Endothelial cell of umbilical vein (primary cell): ENCODE data around the gene RNF213. TPM values are rescaled to one million over a fixed set of nuclear protein-coding genes. Genes with fewer than 3 reads are reported as not detected.

Experiments
- BruUV-seq: library from RNA; stranded (reverse); fragments of 400-500 nt; replicated peaks from 2 replicates; lab custom pipeline; 2021; lab: Mats Ljungman, UMichigan
- CTCF ChIA-PET: fragments of 300-600, 350-600 bp; sonication (Branson Sonifier 250); formaldehyde crosslinking; loops from one replicate; lab custom pipeline; 2021; ENCODE audit warnings: antibody characterized with exemption, inconsistent platforms; lab: Charles Lee
- POLR2A ChIA-PET: fragments of 300-600, 350-600 bp; sonication (Branson Sonifier 250); formaldehyde crosslinking; loops from one replicate; lab custom pipeline; 2021; ENCODE audit warnings: antibody characterized with exemption, inconsistent platforms; lab: Charles Lee
- DNase-seq: peaks from one replicate; pipeline ENCODE4 v3.0.0-alpha.2; 2011; ENCODE audit warnings: low read depth, low spot score
- FAIRE-seq: peaks from 2 replicates; lab custom pipeline; 2011; peaks lifted over from hg19 to GRCh38; lab: Jason Lieb, UNC
- H2AFZ ChIP-seq: 2 replicates; pipeline ENCODE4 v1.6.0; 2012; ENCODE audit warnings: low read depth, low read length, control low read depth, inconsistent platforms
- H3K27ac ChIP-seq: 2 replicates; pipeline ENCODE4 v1.5.1; 2011; ENCODE audit warnings: low read depth, mild to moderate bottlenecking, control low read depth, low read length, moderate library complexity; ENCODE audit not compliant: insufficient read depth
- H3K27me3 ChIP-seq, 2 experiments: 2 replicates each; pipeline versions ENCODE4 v1.6.0 to v1.6.1; 2011; ENCODE audit warnings: low read length in 2 of 2, mixed read lengths in 1 of 2; ENCODE audit not compliant: control insufficient read depth in 2 of 2, insufficient read depth in 2 of 2
- H3K36me3 ChIP-seq, 2 experiments: 2 replicates in 1 of 2; 3 replicates in 1 of 2; pipeline ENCODE4 v1.5.1; 2011; ENCODE audit warnings: low read length in 2 of 2, mild to moderate bottlenecking in 1 of 2, moderate library complexity in 1 of 2; ENCODE audit not compliant: control insufficient read depth in 2 of 2, insufficient read depth in 2 of 2; ENCODE audit errors: extremely low read depth in 1 of 2
- H3K4me1 ChIP-seq: 3 replicates; pipeline ENCODE4 v1.5.1; 2011; ENCODE audit warnings: mild to moderate bottlenecking, low read length; ENCODE audit not compliant: control insufficient read depth, insufficient read depth; ENCODE audit errors: extremely low read depth
- H3K4me2 ChIP-seq: 2 replicates; pipeline ENCODE4 v1.6.1; 2011; ENCODE audit warnings: low read length, control low read depth, mixed read lengths; ENCODE audit not compliant: insufficient read depth
- H3K4me3 ChIP-seq, 3 experiments: fragments of 200-600 bp in 1 of 3; sonication (generic), shearing (Covaris generic) in 1 of 3; replicated peaks in 1 of 3; 2 replicates each; pipeline ENCODE4 v1.5.1; 2011 to 2016; ENCODE audit warnings: control low read depth in 3 of 3, low read length in 3 of 3, mild to moderate bottlenecking in 2 of 3, inconsistent platforms in 1 of 3, low read depth in 1 of 3, moderate library complexity in 1 of 3; ENCODE audit not compliant: insufficient read depth in 1 of 3
- H3K79me2 ChIP-seq: 2 replicates; pipeline ENCODE4 v1.6.0; 2012; ENCODE audit warnings: low read length, inconsistent platforms; ENCODE audit not compliant: control insufficient read depth, insufficient read depth
- H3K9ac ChIP-seq: replicated peaks from 2 replicates; pipeline ENCODE3; 2011; ENCODE audit warnings: low read length, control low read depth; ENCODE audit not compliant: insufficient read depth; ENCODE audit errors: extremely low read depth
- H3K9me1 ChIP-seq: replicated peaks from 3 replicates; pipeline ENCODE4 v1.6.0; 2011; ENCODE audit warnings: mild to moderate bottlenecking, low read length; ENCODE audit not compliant: control insufficient read depth, insufficient read depth; ENCODE audit errors: extremely low read depth
- H3K9me3 ChIP-seq: replicated peaks from 2 replicates; pipeline ENCODE4 v1.5.1; 2012; ENCODE audit warnings: low read length, inconsistent platforms; ENCODE audit not compliant: control insufficient read depth, insufficient read depth
- H4K20me1 ChIP-seq: replicated peaks from 2 replicates; pipeline ENCODE3; 2011; ENCODE audit warnings: mild to moderate bottlenecking, low read length; ENCODE audit not compliant: control insufficient read depth, insufficient read depth; ENCODE audit errors: extremely low read depth
- CTCF ChIP-seq, 2 donors: IDR thresholded peaks; 1 replicate in 1 of 2; 2 replicates in 1 of 2; pipeline ENCODE4 v1.5.1; 2011; ENCODE audit warnings: low read length in 2 of 2, mild to moderate bottlenecking in 2 of 2, moderate library complexity in 2 of 2, control low read depth in 1 of 2, inconsistent platforms in 1 of 2, low read depth in 1 of 2; ENCODE audit not compliant: insufficient read depth in 1 of 2; ENCODE audit errors: extremely low read depth in 1 of 2
- EZH2 ChIP-seq: IDR thresholded peaks from 2 replicates; pipeline ENCODE4 v1.6.1; 2012; ENCODE audit warnings: borderline replicate concordance, low read depth, mild to moderate bottlenecking, moderate library complexity, low read length, inconsistent platforms; ENCODE audit not compliant: severe bottlenecking
- FOS ChIP-seq: IDR thresholded peaks from 2 replicates; pipeline ENCODE4 v1.6.1; 2011; ENCODE audit warnings: mild to moderate bottlenecking, low read length, moderate library complexity, borderline replicate concordance; ENCODE audit not compliant: insufficient read depth
- GATA2 ChIP-seq: IDR thresholded peaks from 2 replicates; pipeline ENCODE4 v1.7.0; 2011; ENCODE audit warnings: low read depth, mild to moderate bottlenecking, moderate library complexity, mixed read lengths, low read length; ENCODE audit not compliant: insufficient read length, insufficient read depth
- JUN ChIP-seq: IDR thresholded peaks from 2 replicates; pipeline ENCODE4 v1.6.1; 2011; ENCODE audit warnings: borderline replicate concordance, low read depth; ENCODE audit not compliant: insufficient read length, insufficient read depth
- MAX ChIP-seq: IDR thresholded peaks from 2 replicates; pipeline ENCODE4 v1.6.1; 2011; ENCODE audit not compliant: insufficient read depth, insufficient read length
- MYC ChIP-seq: IDR thresholded peaks from one replicate; pipeline ENCODE4 v1.6.1; 2011; ENCODE audit warnings: mild to moderate bottlenecking, low read depth, low read length
- POLR2A ChIP-seq: IDR thresholded peaks from 2 replicates; pipeline ENCODE4 v1.6.1; 2012; ENCODE audit warnings: low read depth, mild to moderate bottlenecking, control low read depth, low read length
- POLR2AphosphoS5 ChIP-seq: IDR thresholded peaks from 2 replicates; pipeline ENCODE4 v1.6.1; 2012; ENCODE audit warnings: low read depth, mild to moderate bottlenecking, control low read depth, low read length, moderate library complexity; ENCODE audit not compliant: insufficient read depth
- dilution Hi-C: fragments of 300-500 bp; cut with MboI; formaldehyde crosslinking; loops from one replicate; pipeline ENCODE4 v1.15.0; 2019; ENCODE audit warnings: low sequenced_read_pairs; ENCODE audit not compliant: extremely low pct_ligation_motif_present
- intact Hi-C: fragments of 100-400 bp; cut with micrococcal nuclease; formaldehyde crosslinking; loops from one replicate; pipeline ENCODE4 v1.10.0; 2022
- polyA plus RNA-seq, 4 experiments: library from polyadenylated mRNA; depleted of rRNA in 3 of 4; stranded (reverse) in 3 of 4; unstranded in 1 of 4; fragments of >200 nt; gene quantifications; 2 replicates each; pipeline versions ENCODE4 v1.2.1 to v1.2.3, GENCODE V29; 2011 to 2012; ENCODE audit warnings: missing spikeins in 1 of 4
- total RNA-seq: library from RNA; stranded (reverse); gene quantifications from 2 replicates; pipeline ENCODE4 v1.2.3, GENCODE V29; 2021

RNF213 gene
- total and polyA plus RNA-seq, 2 donors (not counting 3 experiments of a cell fraction or from before 2014, with no cell fraction given) = 36.5 to 116 TPM

- no TSS peak for BruUV-seq
- DNase-seq (no peak), FAIRE-seq (no peak)
- Histone ChIP-seq H3K4me1 (no peaks in the 10 kb centered on the region), H3K4me2 (no peak overlapping the region), H3K36me3 (peaks cover 24 to 44% of the 10 kb centered on the region in 2 experiments), H2AFZ (no peak overlapping the region), H3K79me2 (no peaks in the 10 kb centered on the region), H3K9me1 (no peaks in the 10 kb centered on the region), H4K20me1 (no peaks in the 10 kb centered on the region), H3K4me3 (no peak overlapping the region), H3K9me3 (no peaks in the 10 kb centered on the region), H3K27me3 (no peaks in the 10 kb centered on the region), H3K27ac (no peak overlapping the region), H3K9ac (no peak overlapping the region)
- CTCF ChIA-PET = no interaction called here
- no peak for TF ChIP-seq POLR2A
- no peak for TF ChIP-seq EZH2
- no peak for TF ChIP-seq GATA2
- TF ChIP-seq MAX = no peak
- no peak for TF ChIP-seq FOS
- no peak for TF ChIP-seq CTCF (IDR thresholded peaks at IDR 0.05; ENCODE audit: extremely low read depth in 1 of 2, insufficient read depth in 1 of 2, low read depth in 1 of 2, low read length in 2 of 2)
- no peak for TF ChIP-seq POLR2AphosphoS5
- no peak for TF ChIP-seq JUN
- no peak for TF ChIP-seq MYC
- dilution Hi-C loops (no loop called here), intact Hi-C loops (no loop called here)
- POLR2A ChIA-PET = no interaction called here
These were observed 92.5 kb downstream of the RNF213 start for GRCh38 chr17:80352991-80353665.
